NOMO-1 treated with dmso at 0.1 percent for 144 hours (cell line): ENCODE data around the gene NEIL1.
"Not testable (repeated sequence)": the region's sequence is repeated elsewhere in the genome, so short reads cannot be mapped to it uniquely, and the experiment has no call there.

Experiments used
- DNase-seq: peaks from one replicate; lab custom pipeline; 2025; ENCODE audit not compliant: unreplicated experiment; lab: John Stamatoyannopoulos, UW

Gene NEIL1

DNA sequence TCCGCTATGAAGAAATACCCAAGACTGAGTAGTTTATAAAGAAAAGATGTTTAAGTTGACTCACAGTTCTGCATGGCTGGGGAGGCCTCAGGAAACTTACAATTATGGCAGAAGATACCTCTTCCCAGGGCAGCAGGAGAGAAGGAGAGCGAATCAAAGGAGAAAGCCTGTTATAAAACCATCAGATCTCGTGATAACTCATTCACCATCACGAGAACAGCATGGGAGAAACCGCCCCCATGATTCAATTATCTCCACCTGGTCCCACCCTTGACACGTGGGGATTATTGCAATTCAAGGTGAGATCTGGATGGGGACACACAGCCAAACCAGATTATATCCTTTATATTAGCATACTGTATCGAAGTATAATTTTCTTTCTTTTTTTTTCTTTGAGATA, 14.7 kb upstream of the NEIL1 start:
- not testable (repeated sequence) for DNase-seq

- DNase-seq = not testable (repeated sequence)
Observed at GRCh38 chr15:75333654-75334419, 13.0 kb upstream of the NEIL1 start.

- no peak for DNase-seq
Observed at GRCh38 chr15:75335313-75335704, 11.5 kb upstream of the NEIL1 start.

GRCh38 chr15:75335705-75336355, 11.0 kb upstream of the NEIL1 start, which contains the start of gene COMMD4:
TSS of gene COMMD4 (plus strand) at chr15:75336063. CDS start at chr15:75336090, 27 bp downstream.
- DNase-seq = peak; percentile 57

GRCh38 chr15:75338661-75339240, 8.1 kb upstream of the NEIL1 start:
- no peak for DNase-seq

DNA sequence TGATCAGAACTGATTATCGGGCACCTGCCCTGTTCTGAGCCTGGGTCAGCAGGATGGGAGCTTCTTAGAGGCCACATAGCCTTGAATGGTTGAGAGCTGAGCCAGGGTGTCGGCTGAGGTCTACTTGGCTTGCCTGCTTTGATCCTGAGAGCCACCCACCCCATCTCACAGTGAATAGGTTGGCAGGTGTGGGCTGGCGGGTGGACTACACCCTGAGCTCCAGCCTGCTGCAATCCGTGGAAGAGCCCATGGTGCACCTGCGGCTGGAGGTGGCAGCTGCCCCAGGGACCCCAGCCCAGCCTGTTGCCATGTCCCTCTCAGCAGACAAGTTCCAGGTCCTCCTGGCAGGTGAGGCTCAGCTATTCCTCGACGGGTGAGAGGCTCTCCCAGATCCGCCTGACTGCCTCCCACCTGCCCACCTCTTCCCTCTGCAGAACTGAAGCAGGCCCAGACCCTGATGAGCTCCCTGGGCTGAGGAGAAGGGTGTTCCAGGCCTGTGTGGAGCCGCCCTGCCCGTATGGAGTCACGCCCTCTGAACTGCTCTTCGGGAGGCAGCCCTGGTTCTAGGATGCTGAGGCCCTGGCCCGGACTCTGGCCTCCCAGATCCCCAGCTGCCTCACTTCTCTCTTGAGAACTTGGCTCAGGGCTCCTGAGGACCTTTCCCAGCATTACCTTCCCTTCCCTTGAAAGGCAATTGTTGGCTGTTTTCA, 7.2 kb upstream of the NEIL1 start:
- no peak for DNase-seq

DNA sequence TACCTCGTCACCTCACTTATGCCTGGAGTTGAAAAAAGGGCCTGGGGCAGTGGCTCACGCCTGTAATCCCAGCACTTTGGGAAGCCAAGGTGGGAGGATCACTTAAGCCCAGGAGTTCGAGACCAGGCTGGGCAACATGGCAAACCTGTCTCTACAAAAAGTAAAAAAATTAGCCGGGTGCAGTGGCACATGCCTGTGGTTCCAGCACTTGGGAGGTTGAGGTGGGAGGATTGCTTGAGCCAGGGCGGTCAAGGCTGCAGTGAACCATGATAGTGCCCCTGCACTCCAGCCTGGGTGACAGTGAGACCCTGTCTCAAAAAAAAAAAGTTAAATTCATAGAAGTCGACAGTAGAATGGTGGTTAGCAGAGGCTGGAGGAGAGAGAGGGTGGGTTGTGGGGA, 4.6 kb upstream of the NEIL1 start:
- DNase-seq = no peak

DNA sequence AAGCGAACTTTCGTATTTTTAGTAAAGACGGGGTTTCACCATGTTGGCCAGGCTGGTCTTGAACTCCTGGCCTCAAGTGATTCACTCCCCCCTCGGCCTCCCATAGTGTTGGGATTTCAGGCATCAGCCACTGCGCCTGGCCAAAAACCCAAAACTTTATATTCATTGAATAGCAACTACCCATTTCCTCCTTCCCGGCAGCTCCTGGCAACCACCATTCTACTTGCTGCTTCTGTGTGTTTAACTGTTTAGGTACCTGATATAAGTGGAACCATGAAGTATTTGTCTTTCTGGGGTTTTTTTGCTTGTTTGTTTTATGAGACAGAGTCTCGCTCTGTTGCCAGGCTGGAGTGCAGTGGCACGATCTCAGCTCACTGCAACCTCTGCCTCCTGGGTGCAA, 2.9 kb upstream of the NEIL1 start:
- not testable (repeated sequence) for DNase-seq

GRCh38 chr15:75347222-75348033, 589 bp downstream of the NEIL1 start:
- DNase-seq = peak; percentile 2

- no peak for DNase-seq
Observed at GRCh38 chr15:75348034-75348561, 1.3 kb downstream of the NEIL1 start.

DNA sequence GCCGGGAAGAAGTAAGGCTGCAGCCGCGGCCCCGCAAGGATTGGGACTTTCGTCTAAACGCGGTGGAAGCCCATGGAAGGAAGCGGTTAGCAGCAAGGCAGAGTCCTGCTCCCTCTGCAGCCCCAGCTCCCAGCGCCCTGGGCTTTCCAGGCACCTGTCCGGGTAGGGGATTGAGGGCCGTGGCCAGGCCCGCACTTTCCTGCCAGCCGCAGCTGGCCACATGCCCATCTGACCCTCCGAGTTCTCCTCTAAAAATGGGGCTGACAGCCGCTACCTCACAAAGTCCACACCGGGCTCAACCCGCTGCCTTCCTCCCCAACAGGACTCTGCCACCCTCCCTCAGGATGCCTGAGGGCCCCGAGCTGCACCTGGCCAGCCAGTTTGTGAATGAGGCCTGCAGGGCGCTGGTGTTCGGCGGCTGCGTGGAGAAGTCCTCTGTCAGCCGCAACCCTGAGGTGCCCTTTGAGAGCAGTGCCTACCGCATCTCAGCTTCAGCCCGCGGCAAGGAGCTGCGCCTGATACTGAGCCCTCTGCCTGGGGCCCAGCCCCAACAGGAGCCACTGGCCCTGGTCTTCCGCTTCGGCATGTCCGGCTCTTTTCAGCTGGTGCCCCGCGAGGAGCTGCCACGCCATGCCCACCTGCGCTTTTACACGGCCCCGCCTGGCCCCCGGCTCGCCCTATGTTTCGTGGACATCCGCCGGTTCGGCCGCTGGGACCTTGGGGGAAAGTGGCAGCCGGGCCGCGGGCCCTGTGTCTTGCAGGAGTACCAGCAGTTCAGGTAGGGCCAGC, 1.9 kb downstream of the NEIL1 start:
- no peak for DNase-seq

DNA sequence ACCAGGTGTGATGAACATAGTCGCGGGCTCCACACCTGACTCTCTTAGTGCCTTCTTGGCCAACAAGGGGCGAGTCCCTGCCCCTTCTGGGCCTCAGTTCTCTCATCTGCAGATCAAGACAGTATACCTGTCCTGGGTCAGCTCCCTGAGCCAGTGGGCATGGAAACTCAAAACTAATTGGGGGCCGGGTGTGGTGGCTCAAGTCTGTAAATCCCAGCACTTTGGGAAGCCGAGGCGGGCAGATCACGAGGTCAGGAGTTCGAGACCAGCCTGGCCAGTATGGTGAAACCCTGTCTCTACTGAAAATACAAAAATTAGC, 2.5 kb downstream of the NEIL1 start:
- not testable (repeated sequence) for DNase-seq

GRCh38 chr15:75349851-75350588, 3.2 kb downstream of the NEIL1 start:
- peak; percentile 33 for DNase-seq

DNA sequence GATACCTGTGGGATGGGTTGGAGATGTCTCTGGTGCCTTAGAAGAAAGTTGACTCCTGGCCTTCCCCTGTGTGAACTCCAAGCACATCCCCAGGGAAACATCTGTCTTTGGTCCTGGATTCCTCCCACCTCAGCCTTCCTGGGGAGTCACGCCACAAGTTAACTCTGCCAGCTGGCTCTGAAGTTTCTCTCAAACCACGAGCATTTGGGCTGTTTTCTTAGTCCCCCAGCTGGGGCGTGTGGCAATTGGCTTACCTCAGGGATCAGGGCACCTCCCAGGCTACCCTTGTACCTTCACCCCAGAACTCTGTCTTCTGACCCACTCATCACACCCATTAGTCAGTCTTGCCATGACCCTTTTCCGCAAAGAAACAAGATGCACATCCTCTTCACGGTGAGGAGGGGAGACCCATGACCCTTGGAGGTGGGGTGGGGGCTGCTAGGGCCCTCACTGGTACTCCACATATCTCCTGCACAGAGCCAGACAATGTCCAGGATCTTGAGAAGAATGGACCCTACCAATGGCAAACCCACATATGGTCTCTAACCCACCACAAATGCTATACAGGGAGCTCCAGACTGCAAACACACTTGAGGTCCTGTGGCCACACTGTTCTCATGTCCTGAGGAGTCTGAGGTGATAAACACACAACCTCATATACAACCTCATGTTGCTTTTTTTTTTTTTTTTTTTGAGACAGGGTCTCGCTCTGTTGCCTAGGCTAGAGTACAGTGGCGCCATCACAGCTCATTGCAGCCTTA, 3.9 kb downstream of the NEIL1 start:
- no peak for DNase-seq

GRCh38 chr15:75352186-75353080, 5.6 kb downstream of the NEIL1 start:
- DNase-seq = no peak

GRCh38 chr15:75353604-75354003, 6.8 kb downstream of the NEIL1 start:
- DNase-seq = no peak

DNA sequence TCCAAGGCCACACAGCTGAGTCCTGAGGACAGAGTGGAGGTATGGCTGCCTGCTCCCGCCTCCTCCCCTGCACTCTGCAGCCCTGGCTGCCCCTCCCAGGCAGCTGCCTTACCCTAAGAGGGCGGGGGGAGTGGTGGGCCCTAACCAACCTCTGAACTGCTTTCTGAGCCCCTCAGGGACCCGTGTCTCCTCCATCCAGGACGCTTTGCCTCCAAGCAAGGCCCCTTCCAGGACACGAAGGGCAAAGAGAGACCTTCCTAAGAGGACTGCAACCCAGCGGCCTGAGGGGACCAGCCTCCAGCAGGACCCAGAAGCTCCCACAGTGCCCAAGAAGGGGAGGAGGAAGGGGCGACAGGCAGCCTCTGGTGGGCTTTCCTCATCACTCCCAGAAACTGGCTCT, 7.6 kb downstream of the NEIL1 start:
- DNase-seq = no peak
